T47D (cell line): ENCODE data around the gene LGALS8.
"Not testable (repeated sequence)": the region's sequence is repeated elsewhere in the genome, so short reads cannot be mapped to it uniquely, and the experiment has no call there.

Source experiments
- DNase-seq, 2 experiments: peaks; one replicate each; pipeline versions ENCODE4 v3.0.0 to v3.0.0-alpha.2; 2011 to 2012; ENCODE audit warnings: low read depth in 1 of 2, low spot score in 1 of 2
- JUND ChIP-seq: IDR thresholded peaks from 2 replicates; pipeline ENCODE4 v1.6.1; 2012; ENCODE audit warnings: low read depth
- in situ Hi-C: cut with HindIII; loops from 2 replicates; pipeline ENCODE4 v1.10.0; 2016; ENCODE audit warnings: low sequenced_read_pairs, low pct_unique_long_range_greater_than_20kb

The LGALS8 gene

GRCh38 chr1:236495467-236496112, 28.2 kb upstream of the LGALS8 start:
- DNase-seq, result no peak
- TF ChIP-seq JUND, result no peak
- in situ Hi-C loops, result no loop called here

GRCh38 chr1:236497908-236498307, 25.9 kb upstream of the LGALS8 start:
- no peak for TF ChIP-seq JUND
- DNase-seq, result no peak
- in situ Hi-C loops, result no loop called here

- TF ChIP-seq JUND, result no peak
- no peak for DNase-seq
- in situ Hi-C loops, result no loop called here
Measured at GRCh38 chr1:236501093-236501492, 22.7 kb upstream of the LGALS8 start.

- no peak for TF ChIP-seq JUND
- peak in 1 of 2 experiments; percentile 86 for DNase-seq
- in situ Hi-C loops, result no loop called here
Measured at GRCh38 chr1:236502579-236502971, 21.2 kb upstream of the LGALS8 start.

GRCh38 chr1:236502972-236503639, 20.7 kb upstream of the LGALS8 start:
- in situ Hi-C loops, result no loop called here
- peak; percentile 42 to 95 for DNase-seq
- TF ChIP-seq JUND, result no peak

GRCh38 chr1:236504338-236504737, 19.4 kb upstream of the LGALS8 start:
- DNase-seq, in situ Hi-C loops: not testable (repeated sequence)

DNA sequence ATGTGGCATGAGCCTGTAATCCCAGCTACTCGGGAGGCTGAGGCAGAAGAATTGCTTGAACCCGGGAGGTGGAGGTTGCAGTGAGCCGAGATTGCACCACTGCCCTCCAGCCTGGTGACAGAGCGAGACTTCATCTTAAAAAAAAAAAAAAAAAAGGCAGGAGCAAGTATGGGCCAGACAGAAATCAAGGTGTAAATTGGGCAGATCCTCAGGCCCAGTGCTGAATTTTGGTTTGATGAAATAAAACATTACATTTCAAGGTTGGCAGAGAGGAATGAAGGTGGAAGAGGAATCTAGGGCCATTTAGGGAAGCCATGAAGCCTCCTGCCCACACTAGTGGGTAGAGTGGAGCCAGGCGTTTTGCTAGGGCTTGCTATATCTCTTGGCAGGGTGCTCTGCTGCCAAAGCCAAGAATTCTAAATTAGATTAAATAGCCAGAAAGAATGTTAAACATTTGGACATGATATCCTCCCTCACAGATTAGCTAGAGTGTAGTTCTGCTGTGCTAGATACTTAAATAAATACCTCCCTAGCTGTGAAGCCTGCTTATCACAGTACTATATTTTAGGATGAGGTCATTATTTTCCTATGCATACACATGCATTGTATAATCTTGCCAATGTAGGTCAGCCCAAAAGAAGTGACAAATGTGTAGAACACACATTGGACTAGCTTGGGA, 16.6 kb upstream of the LGALS8 start:
- in situ Hi-C loops, result no loop called here
- no peak for TF ChIP-seq JUND
- DNase-seq, result no peak

DNA sequence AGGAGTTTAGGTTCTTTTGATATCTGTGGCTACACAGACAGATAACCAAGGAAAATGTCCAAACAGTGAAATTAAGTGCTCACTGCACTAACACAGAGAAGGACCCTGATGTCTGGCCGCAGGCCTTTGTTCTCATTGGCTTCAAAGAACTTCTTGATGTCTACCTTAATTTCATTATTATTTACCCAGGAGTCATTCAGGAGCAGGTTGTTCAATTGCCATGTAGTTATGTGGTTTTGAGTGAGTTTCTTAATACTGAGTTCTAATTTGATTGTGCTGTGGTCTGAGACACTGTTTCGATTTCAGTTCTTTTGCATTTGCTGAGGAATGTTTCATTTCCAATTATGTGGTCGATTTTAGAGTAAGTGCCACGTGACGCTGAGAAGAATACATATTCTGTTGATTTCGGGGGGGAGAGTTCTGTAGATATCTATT, 15.2 kb upstream of the LGALS8 start:
- no peak for DNase-seq
- in situ Hi-C loops, result no loop called here
- TF ChIP-seq JUND, result no peak

DNA sequence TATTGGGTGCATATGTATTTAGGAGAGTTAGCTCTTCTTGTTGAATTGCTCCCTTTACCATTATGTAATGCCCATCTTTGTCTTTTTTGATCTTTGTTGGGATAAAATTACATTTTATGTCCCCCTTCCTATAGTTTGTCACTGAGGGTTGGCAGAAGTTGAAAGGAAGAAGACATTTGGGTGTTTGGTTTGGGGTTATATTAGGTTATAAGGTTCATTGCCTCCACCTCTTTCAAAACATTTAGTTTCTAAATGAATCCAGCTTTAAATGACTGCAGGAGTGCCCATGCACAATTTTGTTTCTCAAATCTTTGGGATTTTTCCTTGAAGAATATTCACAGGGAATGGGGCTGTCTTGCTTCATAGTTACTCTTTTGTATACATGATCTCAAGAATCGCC, 14.6 kb upstream of the LGALS8 start:
- TF ChIP-seq JUND, result no peak
- in situ Hi-C loops, result no loop called here
- DNase-seq, result no peak

DNA sequence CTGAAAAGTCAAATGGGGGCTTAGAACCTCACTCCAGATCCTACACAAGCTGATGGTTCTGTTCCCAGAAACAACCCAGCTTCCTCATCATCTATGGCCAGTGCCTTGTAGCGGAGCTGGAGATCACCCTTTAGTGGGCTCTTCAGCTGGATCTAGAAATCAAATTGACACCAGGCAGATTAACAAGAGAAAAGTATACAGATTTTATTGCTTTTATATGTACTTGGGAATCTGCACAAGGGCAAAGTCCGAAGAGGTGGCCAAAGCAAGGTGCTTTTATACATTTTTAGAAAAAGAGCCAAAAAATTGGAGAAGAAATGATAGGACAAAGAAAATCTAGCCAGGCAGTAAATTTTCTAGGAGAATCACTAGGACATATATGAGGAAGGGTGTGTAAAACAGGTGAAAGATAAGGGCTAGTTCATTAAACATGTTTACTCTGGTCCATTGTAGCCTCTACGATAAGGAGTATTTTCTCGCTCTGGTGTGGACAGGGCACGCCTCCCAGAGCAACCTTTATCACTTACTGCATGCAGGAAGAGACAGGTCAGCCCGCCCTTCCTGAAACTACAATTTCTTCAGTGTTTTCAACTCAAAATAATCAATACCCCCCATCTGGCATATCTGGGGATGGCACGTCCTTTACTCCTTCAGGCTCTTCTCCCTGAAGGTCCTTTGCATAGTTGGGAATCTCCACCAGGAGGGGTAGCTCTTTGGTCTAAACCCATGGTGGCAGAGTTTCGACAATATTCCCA, 14.0 kb upstream of the LGALS8 start:
- in situ Hi-C loops, result no loop called here
- TF ChIP-seq JUND, result no peak
- no peak for DNase-seq

- in situ Hi-C loops, result no loop called here
- no peak for DNase-seq
- TF ChIP-seq JUND, result no peak
Measured at GRCh38 chr1:236511735-236512418, 11.9 kb upstream of the LGALS8 start.

DNA sequence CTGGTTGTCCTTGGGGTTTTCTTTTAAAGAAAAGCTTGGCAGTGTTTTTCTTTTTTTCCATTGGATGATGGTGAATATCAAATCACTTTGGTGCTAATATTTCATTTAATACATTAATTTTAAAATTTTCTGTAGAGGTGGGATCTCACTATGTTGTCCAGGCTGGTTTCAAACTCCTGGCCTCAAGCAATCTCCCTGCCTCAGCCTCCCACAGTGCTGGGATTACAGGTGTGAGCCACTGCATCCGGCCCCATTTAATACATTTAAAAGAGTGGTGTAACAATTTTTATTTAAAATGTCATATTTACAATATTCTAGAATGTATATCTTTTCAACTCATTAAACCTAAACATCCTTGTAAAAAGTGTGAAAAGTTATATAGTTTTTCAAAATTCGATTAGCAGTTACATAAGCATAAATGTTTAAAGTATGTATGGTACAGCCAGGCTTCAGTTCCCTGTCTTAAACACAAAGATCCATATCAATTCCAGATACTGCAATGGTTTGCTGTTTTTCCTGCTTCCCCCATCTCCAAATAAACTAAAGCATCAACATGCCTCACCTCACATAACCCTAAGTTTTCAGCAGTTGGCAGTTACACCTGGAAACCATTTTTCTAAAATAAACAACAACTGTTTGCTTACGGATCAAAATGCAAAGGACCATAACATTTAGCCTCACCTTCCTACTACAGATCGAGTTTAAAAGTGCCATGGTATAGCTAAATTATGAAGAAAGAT, 8.9 kb upstream of the LGALS8 start:
- DNase-seq, result peak in 1 of 2 experiments; percentile 97
- in situ Hi-C loops, result no loop called here
- peak; percentile 70; the same call in 1 of the 2 replicates for TF ChIP-seq JUND
